ENCODE data around the gene MSLN.

GRCh38 chr16:799948-800833, 39.7 kb downstream of the MSLN start, which contains the start of gene GNG13:
- TF ChIP-seq CTCF (conservative IDR thresholded peaks at IDR 0.05; ENCODE audit: low read depth in 2 of 2) (no peak), POLR2AphosphoS5 (IDR thresholded peaks at IDR 0.05; ENCODE audit: low read depth) (no peak; the same call in 1 of the 2 replicates)
